ENCODE results near the gene MTA3. TPM values are rescaled to one million over a fixed set of nuclear protein-coding genes. Genes with fewer than 3 reads are reported as not detected.
"Not testable (repeated sequence)": the region's sequence is repeated elsewhere in the genome, so short reads cannot be mapped to it uniquely, and the experiment has no call there.

Gene MTA3
- total RNA-seq, 1 experiment from 2014 or later: 18.8 TPM

DNA sequence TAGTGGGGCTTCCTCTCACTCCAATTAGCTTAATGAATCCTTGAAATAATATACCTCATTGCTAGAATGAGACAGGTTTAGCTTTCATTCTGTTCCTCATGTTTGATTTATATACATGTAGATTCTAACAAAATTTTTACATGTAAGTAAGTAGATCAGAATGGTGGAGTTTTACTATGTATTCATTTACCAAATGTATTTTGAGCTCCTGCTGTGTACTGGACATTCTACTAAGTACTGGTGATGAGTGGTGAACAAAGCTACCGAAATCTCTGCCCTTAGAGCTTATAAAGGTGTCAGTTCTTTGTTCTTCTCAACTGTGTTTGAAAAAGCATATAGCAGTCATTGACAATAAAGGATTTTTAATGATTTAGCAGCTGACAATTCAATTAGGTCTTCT is 19.7 kb downstream of the MTA3 start:
- H3K36me3 ChIP-seq: peaks cover 3% of the 10 kb centered on the region; the same call in 1 of the 2 replicates
- no peak overlapping the region for H3K4me3 ChIP-seq
- DNase-seq: no peak
- no peaks in the 10 kb centered on the region for H3K27me3 ChIP-seq
- no peaks in the 10 kb centered on the region for H3K9me3 ChIP-seq

DNA sequence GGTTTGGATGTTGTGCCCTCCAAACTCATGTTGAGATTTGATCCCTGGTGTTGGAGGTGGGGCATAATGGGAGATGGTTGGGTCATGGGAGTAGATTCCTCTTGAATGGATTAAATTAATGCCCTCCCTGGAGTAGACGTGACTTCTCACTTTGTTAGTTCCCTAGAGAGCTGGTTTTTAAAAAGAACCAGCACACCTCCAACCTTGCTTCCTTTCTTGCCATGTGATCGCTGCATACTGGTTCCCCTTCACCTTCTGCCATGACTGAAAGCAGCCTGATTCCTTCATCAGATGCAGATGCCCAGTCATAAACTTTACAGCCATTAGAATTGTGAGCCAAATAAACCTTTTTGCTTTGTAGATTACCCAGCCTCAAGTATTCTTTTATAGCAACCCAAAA is 21.7 kb downstream of the MTA3 start:
- DNase-seq: no peak
- Histone ChIP-seq H3K27me3 (no peaks in the 10 kb centered on the region), H3K9me3 (no peaks in the 10 kb centered on the region), H3K4me3 (no peak overlapping the region), H3K36me3 (peaks cover 3% of the 10 kb centered on the region; the same call in 1 of the 2 replicates)

DNA sequence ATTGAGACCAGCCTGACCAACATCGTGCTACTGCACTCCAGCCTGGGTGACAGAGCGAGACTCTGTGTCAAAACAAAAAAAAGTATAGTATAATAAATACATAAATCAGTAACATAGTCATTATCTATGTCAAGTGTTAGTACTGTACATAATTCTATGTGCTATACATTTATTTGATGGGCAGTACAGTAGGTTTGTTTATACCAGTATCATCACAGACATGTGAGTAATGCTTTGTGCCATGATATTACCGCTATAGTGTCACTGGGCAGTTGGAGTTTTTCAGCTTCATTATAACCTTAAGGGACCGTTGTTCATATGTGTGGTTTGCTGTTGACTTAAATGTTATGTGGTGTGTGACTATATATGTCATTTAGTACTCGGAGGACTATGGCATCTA is 24.9 kb downstream of the MTA3 start:
- DNase-seq: no peak
- Histone ChIP-seq H3K9me3 (no peaks in the 10 kb centered on the region), H3K27me3 (no peaks in the 10 kb centered on the region), H3K4me3 (no peak overlapping the region), H3K36me3 (peaks cover 3% of the 10 kb centered on the region; the same call in 1 of the 2 replicates)

DNA sequence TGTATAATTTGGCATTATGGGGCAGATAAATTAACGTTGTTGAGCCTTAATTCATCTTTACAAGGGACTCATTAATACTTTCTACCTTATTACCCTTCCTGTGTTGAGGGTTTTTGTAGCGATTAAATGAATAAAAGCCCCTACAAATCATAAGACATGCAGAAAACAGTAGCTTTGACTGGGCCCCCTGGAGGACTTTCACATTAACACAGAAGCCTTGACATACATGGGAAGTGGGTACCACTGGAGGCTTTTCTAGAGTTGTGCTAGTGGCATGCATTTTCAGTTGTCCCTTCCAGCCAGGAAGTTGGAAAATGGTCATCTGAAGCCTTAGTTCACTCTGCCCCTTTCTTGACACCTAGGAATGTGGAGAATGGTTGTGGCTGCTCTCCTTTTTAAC is 30.2 kb downstream of the MTA3 start:
- no peaks in the 10 kb centered on the region for H3K27me3 ChIP-seq
- H3K9me3 ChIP-seq: no peaks in the 10 kb centered on the region
- DNase-seq: no peak
- H3K4me3 ChIP-seq: no peak overlapping the region
- peaks cover 6% of the 10 kb centered on the region; the same call in 1 of the 2 replicates for H3K36me3 ChIP-seq

DNA sequence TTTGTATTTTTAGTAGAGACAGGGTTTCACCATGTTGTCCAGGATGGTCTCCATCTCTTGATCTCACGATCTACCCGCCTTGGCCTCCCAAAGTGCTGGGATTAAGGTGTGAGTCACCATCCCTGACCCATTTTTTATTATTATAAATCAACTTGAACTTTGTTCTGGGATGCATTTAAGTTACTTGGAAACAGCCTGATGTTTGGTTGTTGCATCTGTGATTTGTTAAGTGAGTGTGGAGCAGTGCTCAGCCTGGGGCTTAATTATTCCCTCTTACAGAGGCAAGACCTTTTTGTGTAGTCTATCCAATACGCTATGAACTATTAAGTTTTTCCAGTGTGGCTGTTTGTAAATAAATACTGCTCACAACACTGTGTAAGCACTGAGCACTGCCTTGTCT is 32.6 kb downstream of the MTA3 start:
- no peak overlapping the region for H3K4me3 ChIP-seq

DNA sequence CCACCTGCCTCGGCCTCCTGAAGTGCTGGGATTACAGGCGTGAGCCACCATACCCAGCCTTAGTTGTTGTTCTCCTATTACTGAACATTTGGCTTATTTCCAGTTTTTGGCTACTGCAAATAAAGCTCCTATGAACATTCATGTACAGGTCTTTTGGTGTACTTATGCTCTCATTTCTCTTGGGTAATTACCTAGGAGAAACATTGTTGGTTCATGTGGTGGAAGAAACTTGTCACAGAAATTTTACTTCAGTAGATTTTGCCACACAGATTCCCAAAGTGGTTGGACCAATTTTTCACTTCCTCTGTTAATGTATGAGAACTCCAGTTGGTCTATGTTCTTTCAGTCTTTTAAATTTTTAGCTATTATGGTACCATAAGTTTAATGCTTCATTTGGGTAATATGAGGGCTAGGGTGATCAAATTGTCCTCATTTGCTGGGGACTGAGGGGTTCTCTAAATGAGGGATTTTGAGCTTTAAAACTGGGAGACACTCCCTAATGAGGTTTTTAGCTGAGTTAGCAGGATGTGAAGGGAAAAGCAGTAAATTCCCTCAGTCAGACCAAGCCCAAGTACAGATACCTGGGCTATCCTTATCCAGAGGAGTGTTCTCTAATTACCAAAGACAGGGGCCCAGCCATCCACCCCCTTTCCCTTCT is 33.9 kb downstream of the MTA3 start:
- no peaks in the 10 kb centered on the region for H3K9me3 ChIP-seq
- no peak for DNase-seq
- no peak overlapping the region for H3K4me3 ChIP-seq
- H3K27me3 ChIP-seq: no peaks in the 10 kb centered on the region
- H3K36me3 ChIP-seq: peaks cover 6% of the 10 kb centered on the region; the same call in 1 of the 2 replicates

More for the DNA sequence above, 32.6 kb downstream of the MTA3 start:
- H3K36me3 ChIP-seq: peaks cover 6% of the 10 kb centered on the region; the same call in 1 of the 2 replicates
- no peaks in the 10 kb centered on the region for H3K27me3 ChIP-seq
- no peak for DNase-seq
- no peaks in the 10 kb centered on the region for H3K9me3 ChIP-seq

DNA sequence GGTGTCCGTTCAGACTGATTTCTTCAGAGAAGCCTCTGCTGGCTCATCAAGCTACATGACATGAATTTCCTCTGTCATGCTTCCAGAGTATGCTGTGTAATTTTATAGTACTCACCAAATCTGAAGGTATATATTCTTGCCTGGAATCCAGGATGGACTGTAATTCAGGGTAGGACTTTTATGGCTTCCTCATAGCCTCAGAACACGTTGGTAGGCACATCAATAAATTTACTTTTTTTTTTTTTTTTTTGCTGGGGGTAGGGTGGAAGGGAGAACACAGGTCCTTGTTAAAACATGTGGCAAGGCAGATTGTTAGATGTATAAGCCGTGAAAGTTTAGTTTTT is 34.4 kb downstream of the MTA3 start:
- Histone ChIP-seq H3K9me3 (no peaks in the 10 kb centered on the region), H3K4me3 (no peak overlapping the region), H3K36me3 (peaks cover 6% of the 10 kb centered on the region; the same call in 1 of the 2 replicates), H3K27me3 (no peaks in the 10 kb centered on the region)
- DNase-seq: no peak

DNA sequence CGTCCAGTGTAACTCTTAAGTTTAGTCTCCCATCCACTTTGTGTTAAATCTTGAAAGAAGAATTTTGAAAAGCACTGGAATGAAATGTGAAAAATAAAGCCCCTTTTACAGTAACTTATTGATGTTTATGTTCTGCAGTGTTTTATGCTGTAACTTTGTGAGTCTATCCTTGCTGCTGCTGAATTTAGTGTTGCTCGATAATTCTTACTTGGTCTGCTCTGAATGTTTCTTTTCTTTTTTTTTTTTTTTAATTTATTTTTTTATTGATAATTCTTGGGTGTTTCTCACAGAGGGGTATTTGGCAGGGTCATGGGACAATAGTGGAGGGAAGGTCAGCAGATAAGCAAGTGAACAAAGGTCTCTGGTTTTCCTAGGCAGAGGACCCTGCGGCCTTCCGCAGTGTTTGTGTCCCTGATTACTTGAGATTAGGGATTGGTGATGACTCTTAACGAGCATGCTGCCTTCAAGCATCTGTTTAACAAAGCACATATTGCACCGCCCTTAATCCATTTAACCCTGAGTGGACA is 36.0 kb downstream of the MTA3 start:
- not testable (repeated sequence) for DNase-seq, H3K9me3 ChIP-seq, H3K27me3 ChIP-seq

DNA sequence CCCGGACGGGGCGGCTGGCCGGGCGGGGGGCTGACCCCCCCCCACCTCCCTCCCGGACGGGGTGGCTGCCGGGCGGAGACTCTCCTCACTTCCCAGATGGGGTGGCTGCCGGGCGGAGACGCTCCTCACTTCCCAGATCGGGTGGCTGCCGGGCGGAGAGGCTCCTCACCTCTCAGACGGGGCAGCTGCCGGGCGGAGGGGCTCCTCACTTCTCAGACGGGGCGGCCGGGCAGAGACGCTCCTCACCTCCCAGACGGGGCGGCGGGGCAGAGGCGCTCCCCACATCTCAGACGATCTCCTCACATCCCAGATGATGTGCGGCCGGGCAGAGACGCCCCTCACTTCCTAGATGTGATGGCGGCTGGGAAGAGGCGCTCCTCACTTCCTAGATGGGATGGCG is 37.7 kb downstream of the MTA3 start:
- not testable (repeated sequence) for H3K4me3 ChIP-seq, H3K27me3 ChIP-seq, H3K36me3 ChIP-seq, DNase-seq, H3K9me3 ChIP-seq

More for the DNA sequence above, 36.0 kb downstream of the MTA3 start:
- not testable (repeated sequence) for H3K36me3 ChIP-seq, H3K4me3 ChIP-seq

DNA sequence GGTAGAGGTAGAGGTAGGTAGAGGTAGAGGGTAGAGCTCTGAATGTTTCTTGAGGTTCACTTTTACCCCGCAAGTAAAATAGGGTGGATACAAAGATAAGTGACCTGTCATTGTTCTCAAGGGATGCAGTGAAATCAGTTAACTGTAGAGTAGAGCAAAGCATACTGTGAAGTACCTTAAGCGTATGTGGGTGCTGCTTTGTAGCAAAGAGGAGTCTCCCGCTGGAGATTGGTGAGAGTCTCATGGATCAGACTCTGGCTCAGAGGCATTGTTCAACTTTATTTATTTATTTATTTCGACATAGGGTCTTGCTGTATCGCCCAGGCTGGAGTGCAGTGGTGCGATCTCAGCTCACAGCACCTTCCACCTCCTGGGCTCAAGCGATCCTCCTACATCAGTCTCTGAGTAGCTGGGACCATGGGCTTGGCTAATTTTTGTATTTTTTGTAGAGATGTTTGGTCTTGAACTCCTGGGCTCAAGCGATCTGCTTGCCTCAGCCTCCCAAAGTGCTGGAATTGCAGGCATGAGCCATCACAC is 38.7 kb downstream of the MTA3 start:
- H3K9me3 ChIP-seq: no peaks in the 10 kb centered on the region

DNA sequence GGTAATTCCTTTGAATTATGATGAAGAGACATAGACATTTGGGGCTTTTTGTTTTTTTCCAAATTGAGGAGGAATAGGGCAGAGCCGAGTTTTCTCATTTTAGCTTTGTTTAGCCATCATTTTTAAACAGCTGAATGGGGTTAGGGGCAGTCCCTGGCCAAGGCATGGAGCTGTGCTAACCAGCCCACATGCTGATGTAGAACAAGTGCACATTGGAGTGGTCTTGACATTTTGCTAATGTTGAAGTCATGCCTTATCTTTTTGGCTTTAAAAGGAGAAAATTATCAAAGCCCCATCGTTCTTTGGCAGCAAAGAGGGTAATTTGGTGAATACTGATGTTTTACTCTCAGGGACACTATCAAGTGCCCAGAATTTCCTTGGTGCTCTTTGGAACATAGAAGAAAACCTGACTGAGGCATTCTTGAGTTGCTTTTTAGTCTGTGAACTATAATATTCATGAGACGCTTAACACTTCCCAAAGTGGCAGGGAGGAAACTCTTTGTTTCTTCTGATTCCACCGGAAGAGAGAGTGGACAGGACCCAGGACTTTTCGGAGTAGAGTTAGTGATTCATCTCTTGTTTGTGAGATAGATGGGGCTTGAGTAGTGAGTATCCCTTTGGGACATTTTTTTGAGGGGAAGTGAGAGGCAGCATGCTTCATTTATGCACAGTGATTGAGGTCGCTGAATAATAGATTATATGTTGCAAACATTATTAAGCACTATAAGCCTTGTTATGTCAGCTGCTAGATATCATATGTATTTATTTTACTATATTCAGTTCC is 45.0 kb downstream of the MTA3 start:
- Histone ChIP-seq H3K4me3 (no peak overlapping the region), H3K9me3 (no peaks in the 10 kb centered on the region), H3K27me3 (no peaks in the 10 kb centered on the region), H3K36me3 (peaks cover 3% of the 10 kb centered on the region)
- no peak for DNase-seq

More for the DNA sequence above, 38.7 kb downstream of the MTA3 start:
- H3K27me3 ChIP-seq: no peaks in the 10 kb centered on the region
- no peak for DNase-seq
- H3K36me3 ChIP-seq: peaks cover 3% of the 10 kb centered on the region
- H3K4me3 ChIP-seq: no peak overlapping the region

DNA sequence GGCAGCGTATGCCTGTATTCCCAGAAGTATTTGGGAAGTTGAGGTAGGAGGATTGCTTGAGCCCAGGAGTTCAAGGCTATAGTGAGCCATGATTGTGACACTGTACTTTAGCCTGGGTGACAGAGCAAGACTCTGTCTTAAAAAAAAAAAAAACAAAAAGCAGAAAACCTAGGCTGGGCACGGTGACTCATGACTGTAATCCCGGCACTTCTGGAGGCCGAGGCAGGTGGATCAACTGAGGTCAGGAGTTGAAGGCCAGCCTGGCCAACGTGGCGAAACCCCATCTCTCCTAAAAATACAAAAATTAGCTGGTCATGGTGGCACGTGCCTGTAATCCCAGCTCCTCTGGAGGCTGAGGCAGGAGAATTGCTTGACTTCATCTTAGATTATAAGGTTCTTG is 46.4 kb downstream of the MTA3 start:
- Histone ChIP-seq H3K36me3 (peaks cover 5% of the 10 kb centered on the region), H3K4me3 (no peak overlapping the region), H3K27me3 (no peaks in the 10 kb centered on the region), H3K9me3 (no peaks in the 10 kb centered on the region)
- DNase-seq: peak; percentile 5

DNA sequence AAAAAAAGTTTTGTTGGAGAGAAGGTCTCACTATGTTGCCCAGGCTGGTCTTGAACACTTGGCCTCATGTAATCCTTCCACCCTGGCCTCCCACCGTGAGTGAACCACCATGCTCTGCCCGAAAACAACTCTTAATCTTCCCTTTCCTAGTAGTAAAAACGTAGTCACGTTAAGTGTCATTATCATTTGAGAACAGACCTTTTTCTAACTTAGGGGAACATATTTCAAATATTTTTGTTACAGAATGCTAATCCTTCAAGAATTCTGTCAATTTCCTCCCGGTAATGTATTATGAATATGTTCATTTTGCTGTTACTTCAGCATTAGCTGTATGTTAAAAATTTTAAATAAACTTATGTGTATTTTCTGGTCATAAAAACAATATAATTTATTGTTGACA is 49.7 kb downstream of the MTA3 start:
- H3K9me3 ChIP-seq: no peaks in the 10 kb centered on the region
- peaks cover 4% of the 10 kb centered on the region; the same call in 1 of the 2 replicates for H3K36me3 ChIP-seq
- no peaks in the 10 kb centered on the region for H3K27me3 ChIP-seq
- DNase-seq: no peak
- no peak overlapping the region for H3K4me3 ChIP-seq

DNA sequence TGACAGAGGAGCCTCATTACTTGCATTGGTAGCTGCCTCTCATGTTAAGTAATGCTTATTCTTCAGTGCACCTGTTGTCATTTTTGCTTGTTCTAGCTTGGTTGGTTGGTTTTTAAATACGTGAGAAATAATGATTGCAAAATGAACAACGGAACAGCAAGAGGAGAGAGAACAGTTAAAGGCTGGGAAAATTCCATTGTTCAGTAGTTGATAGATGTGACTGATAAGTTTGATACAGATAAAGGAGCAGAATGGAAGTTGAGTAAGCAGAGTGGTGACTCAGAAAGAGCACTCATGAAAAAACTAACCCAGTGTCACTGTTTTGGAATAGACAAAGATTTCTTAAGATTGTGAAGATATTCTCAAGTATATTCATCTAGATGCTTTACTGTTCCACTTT is 50.5 kb downstream of the MTA3 start:
- H3K4me3 ChIP-seq: no peak overlapping the region
- peaks cover 4% of the 10 kb centered on the region; the same call in 1 of the 2 replicates for H3K36me3 ChIP-seq
- H3K9me3 ChIP-seq: no peaks in the 10 kb centered on the region
- H3K27me3 ChIP-seq: no peaks in the 10 kb centered on the region
- DNase-seq: no peak

DNA sequence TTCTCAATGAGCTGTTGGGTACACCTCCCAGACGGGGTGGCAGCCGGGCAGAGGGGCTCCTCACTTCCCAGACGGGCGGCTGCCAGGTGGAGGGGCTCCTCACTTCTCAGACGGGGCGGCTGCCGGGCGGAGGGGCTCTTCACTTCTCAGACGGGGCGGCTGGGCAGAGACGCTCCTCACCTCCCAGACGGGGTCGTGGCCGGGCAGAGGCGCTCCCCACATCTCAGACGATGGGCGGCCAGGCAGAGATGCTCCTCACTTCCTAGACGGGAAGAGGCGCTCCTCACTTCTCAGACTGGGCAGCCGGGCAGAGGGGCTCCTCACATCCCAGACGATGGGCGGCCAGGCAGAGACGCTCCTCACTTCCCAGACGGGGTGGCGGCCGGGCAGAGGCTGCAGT is 53.2 kb downstream of the MTA3 start:
- H3K9me3 ChIP-seq, H3K4me3 ChIP-seq, H3K27me3 ChIP-seq, H3K36me3 ChIP-seq, DNase-seq: not testable (repeated sequence)

DNA sequence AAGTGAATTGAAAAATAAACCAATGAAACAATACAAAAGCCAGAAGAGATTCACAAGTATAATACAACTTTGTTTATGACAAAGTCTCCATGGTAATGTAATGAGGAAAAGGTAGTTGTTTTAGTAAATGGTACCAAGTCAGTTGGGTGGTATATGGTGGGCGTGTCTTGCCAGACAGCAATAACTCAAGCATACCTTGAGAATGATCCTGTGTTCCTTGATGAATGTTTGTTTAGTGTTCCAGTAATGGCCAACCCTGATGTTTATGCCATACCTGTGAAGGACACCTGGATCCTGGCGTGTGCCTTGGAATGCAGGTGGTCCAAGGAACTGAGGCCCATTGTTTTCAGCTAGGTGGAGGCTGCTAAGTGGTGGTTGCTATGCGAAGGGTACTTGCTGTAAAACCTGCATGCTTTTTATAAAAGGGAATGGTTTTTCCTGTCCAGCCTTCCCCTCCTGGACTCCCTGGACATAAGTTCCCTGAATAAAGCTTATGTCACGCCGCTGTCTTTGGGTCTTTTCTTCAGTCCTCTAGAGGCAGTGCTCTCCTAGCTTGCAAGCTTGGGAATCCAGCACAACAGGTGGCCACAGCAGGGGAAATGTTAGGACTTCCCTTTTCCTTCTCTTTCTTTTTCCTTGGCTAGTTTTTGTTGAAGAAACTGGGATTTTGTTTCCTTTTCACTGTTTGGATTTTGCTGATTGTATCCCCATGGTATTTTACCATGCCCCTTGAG is 54.7 kb downstream of the MTA3 start:
- H3K27me3 ChIP-seq: no peaks in the 10 kb centered on the region
- no peaks in the 10 kb centered on the region for H3K9me3 ChIP-seq
- H3K36me3 ChIP-seq: peaks cover 4% of the 10 kb centered on the region; the same call in 1 of the 2 replicates
- H3K4me3 ChIP-seq: no peak overlapping the region
- no peak for DNase-seq

DNA sequence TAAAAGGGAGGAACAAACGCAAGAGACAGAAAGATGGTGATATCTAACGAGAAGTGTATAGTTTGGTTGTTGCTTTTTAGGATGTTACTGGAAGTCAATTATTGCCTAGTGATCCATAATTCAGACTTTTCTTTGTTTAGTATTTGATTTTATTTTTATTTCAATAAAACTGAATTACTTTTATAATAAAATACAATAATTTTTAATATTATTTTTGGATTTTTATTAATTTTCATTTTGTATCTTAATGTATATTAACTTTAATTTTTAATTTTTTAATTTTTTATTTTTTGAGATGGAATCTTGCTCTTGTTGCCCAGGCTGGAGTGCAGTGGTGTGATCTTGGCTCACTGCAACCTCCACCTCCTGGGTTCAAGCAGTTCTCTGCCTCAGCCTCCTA is 55.6 kb downstream of the MTA3 start:
- H3K36me3 ChIP-seq: peaks cover 2% of the 10 kb centered on the region; the same call in 1 of the 2 replicates
- no peak overlapping the region for H3K4me3 ChIP-seq
- no peak for DNase-seq
- H3K9me3 ChIP-seq: no peaks in the 10 kb centered on the region
- H3K27me3 ChIP-seq: no peaks in the 10 kb centered on the region
